Stimulated activated CD8-positive, alpha-beta memory T cell treated with anti-CD3 and anti-CD28 coated beads, Interleukin-15, amount 100 ng/mL, for 24 hours (primary cell): ENCODE results near the gene ANXA6.

ENCODE experiments used
- DNase-seq: peaks from one replicate; pipeline ENCODE4 v3.0.0-alpha.2; 2020; ENCODE audit warnings: low read depth

Gene ANXA6

GRCh38 chr5:151153300-151153699, 4.3 kb downstream of the ANXA6 start:
- no peak for DNase-seq

DNA sequence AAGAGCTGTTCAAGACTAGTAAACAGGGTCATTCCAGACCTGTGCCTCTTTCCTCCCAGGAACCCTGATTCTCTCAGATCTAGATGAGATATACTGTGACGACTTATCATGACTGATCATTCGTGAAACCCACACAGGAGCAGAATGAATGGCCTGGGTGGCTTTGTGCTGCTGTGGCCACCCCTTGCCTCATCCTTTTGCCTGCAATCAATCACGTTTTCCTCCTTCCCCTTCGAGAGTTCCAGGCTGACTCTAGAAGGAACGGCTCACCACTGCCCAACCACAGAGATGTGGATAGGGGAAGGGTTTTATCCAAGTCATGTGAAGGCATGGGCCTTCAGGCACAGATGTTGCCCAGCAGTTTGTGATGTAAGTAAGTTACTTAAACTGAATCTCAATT, 5.8 kb downstream of the ANXA6 start:
- DNase-seq, result no peak

DNA sequence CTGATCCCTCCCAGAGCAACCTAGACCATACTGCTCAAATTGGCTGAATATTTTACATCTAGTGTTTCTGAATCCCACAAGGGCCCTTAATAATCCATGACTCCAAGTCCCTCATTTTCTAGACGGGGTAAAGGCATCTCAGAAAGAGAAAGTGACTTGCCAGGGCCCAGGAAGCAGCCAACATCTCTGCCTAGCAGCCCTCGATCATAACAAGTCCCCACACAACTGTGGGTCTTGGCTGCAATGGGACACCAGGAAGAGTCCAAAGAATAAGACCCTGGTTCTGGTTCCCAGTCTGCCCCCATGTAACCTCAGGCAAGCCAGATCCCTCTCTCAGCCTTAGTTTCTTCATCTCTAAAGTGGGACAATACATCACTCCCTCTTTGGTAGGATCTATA, 6.3 kb downstream of the ANXA6 start:
- DNase-seq, result no peak

DNA sequence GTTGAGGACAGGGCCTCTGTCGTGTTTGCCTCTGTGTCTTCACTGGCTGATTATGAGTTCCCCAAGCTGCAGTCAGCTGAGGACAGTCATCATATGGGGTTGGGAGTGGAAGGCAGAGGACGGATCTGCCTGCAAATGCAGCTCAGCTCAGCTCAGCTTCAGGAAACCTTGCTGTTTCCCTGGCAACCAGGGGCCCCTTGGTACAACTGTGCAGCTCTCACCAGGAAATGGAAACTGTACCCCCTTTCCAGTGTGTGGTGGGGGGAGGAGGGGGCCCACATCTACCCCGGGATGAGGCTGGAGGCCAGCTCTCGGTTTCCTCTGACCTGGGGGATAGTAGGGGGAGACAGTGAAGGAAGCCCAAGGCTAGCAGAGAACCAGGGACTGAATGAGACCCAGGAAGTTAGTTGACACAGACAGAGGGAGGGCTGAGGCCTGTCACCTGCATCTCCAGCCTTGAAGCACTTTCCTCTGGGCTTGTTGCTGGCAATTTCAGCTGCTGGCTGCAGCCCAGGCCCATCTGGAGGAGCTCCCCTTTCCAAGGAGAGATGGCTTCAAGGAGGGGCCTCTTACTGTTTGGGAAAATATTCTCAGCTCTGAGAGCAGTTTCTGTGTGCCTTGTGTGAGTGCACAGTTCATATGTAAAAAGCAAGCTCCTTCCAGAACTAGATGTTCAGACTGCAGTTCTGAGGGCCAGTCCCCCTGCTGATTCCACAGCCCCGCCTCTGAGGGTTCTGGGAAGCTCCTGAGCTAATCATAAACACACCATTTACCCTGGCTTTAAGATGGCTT, 6.9 kb downstream of the ANXA6 start:
- no peak for DNase-seq

- DNase-seq, result no peak
These were observed 9.0 kb downstream of the ANXA6 start for GRCh38 chr5:151148583-151148982.

DNA sequence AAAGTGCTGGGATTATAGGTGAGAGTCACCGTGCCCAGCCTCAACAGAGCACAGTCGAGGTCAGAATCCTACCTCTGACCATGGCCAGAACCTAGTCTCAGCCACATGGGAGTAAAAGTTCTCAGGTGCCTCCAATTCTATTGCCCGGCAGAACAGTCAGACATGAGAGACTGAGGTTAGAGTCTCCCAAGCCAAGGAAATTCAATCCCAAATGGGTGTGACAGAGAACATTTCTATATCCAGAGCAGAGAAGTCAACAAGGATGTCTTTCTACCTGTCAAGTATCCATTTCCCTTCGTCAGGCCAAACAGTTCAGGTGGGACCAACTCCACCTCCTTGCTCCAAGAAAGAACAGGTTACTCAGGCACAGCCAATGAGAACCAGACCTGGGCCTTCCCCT, 10.5 kb downstream of the ANXA6 start:
- DNase-seq, result no peak

DNA sequence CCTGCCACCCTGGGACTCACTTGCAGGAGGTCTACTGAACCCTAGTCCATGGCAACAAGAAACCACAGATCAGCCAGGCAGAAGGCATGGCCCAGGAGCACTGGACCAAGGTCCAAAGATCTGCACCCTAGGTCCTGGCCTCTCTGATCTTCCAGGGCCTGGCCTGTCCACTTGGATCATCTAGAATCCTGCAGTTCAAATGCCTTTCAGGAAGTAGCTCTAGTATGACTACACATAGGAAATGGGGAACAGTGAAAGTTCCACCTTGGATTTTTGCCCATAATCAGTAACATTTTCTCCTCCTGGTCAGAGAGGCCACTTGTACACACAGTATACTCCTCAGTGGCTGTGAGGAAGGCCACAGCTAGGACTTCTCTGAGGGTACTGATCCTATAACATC, 11.5 kb downstream of the ANXA6 start:
- no peak for DNase-seq

- DNase-seq, result no peak
These were observed 12.7 kb downstream of the ANXA6 start for GRCh38 chr5:151144922-151145321.

- no peak for DNase-seq
These were observed 13.3 kb downstream of the ANXA6 start for GRCh38 chr5:151144275-151144674.

GRCh38 chr5:151143645-151144044, 13.9 kb downstream of the ANXA6 start:
- no peak for DNase-seq

GRCh38 chr5:151142933-151143332, 14.6 kb downstream of the ANXA6 start:
- DNase-seq, result no peak

DNA sequence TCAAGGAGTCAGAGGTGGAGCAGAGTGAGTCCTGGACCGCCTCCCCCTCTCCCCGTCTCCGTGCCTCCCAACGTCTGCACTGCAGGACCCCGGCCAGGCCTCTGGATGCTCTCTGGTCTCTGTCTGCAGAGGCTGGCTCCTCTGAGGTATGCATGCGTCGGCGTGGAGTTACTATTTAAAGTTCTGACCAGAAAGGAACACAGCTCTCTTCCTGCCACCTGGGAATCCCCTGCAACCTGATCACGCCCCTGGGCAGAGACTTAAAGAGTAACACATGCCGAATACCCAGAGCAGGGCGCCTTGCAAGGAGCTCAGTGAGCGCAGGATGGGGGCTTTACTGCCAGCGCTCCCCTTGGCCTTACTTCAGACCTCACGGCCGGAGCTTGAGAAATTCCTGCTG, 16.0 kb downstream of the ANXA6 start:
- DNase-seq, result no peak

DNA sequence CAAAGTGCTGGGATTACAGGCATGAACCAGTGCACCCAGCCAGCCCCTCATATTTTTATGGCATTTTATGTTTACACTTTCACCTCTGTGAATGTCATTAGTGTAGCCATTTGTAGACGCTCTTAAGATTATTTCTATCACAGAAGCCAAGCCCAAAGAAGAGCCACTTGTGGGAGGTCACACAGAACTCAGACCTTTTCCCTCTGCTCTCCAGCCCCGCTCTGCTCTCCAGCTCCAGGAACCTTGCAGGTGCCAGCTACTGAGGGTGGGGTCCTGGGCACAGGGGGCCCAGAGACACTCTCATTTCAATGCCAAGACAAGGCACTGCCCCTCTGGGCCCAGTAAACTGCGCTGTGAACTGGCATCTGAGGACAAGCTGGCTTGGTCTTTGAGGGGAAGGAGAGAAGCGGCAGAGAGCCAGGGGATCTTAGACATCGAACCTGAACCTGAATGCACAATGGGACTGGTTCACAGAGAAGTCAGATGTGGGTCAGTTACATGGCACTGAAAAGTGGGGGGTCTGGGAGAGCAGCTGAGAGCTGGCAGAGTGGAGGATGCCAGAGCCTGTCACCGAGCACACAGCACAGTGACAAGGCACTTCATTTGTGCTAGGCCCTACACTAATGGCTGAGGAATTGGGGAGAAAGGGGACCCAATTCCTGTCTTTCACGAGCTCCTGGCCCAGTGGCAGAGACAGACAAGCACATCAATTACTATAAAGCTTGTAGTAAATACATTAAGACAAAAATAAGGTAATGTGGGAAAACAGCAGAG, 16.7 kb downstream of the ANXA6 start:
- DNase-seq, result no peak

GRCh38 chr5:151139646-151140045, 17.9 kb downstream of the ANXA6 start:
- no peak for DNase-seq

DNA sequence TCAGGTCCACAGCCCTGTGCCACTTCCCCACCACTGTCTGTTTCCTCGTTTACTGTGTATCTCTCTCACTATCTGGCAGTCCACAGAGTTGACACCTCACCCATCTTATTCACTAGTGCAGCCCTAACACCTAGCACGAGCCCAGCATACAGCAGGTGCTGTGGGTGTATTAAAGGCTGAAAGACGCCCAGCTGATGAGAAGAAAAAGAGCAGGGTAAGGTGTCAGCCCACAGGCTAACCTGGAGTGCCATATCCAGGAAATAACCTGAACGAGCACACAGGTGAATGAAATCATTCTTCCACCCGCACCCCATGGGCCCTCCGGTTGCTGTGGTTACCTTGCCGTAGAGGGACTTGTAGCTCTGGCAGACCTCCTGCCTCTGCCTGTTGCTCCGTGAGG, 18.6 kb downstream of the ANXA6 start:
- no peak for DNase-seq

- no peak for DNase-seq
These were observed 19.5 kb downstream of the ANXA6 start for GRCh38 chr5:151138114-151138513.

GRCh38 chr5:151137067-151137825, 20.3 kb downstream of the ANXA6 start:
- DNase-seq, result no peak

- no peak for DNase-seq
These were observed 23.4 kb downstream of the ANXA6 start for GRCh38 chr5:151134228-151134627.

GRCh38 chr5:151132963-151133362, 24.6 kb downstream of the ANXA6 start:
- DNase-seq, result no peak

DNA sequence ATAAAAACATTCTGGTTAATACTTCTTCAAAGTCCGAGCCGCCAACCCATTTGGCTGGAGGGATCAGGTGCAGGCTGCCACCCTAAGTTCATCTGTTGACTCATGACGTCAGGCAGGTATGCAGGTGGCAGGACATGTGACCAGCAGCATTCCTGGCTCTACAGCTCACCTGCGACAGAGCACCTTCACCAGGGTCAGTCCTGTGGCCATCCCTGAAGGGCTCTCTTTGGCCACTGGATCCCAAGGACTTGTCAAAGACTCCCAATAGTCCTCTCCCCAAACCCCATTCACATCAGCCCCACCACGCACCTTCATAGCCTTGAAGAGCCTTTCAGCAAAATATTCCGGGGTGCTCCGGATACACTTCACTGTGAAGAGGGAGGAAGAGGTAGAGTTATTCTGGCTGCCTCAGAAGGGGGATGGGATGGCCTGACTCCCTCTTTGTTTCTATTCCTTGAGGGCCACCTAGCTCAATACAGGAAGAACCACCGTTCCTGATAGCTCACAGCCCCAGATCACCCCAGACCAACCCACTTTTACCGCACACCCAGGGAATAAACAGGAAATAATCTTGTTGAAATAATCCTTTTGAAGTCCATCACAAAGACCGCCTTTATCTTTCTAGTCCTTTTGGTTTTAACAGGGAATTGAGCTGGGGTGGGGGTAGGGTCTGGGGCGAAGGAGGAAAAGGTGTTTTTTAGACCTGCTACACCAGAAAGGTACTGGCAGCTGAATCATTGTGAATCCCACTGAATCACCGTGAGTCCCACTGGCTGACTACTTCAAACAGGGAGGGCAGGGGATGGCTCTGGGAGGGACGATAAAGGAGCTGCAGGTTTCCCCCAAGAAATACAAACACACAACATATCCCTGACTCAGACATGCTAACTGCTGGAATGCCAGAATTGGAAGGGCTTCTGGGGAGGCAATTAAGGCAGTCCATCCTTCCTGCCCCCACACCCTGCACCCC, 26.4 kb downstream of the ANXA6 start:
- no peak for DNase-seq

GRCh38 chr5:151130235-151130921, 27.2 kb downstream of the ANXA6 start:
- no peak for DNase-seq
